Ascending aorta (tissue), 2 donors: Measurements from ENCODE around the gene ZBTB20. TPM values are rescaled to one million over a fixed set of nuclear protein-coding genes. Genes with fewer than 3 reads are reported as not detected.

Experiments used
- DNase-seq, 2 donors: peaks; one replicate each; pipeline ENCODE4 v3.0.0-alpha.2; 2019; ENCODE audit warnings: low spot score in 2 of 2
- H3K27ac ChIP-seq, 2 donors: fragments of 200-600 bp; sonication (generic); one replicate each; pipeline ENCODE4 v1.5.1; 2016 to 2017; ENCODE audit warnings: mild to moderate bottlenecking in 1 of 2
- H3K27me3 ChIP-seq: fragments of 200-600 bp; sonication (generic); one replicate; pipeline ENCODE4 v1.5.1; 2017
- H3K36me3 ChIP-seq, 2 donors: fragments of 200-600 bp; sonication (generic); one replicate each; pipeline ENCODE4 v1.5.1; 2016
- H3K4me1 ChIP-seq, 2 donors: fragments of 200-600 bp; sonication (generic); one replicate each; pipeline ENCODE4 v1.5.1; 2016 to 2017; ENCODE audit warnings: mild to moderate bottlenecking in 1 of 2
- H3K4me3 ChIP-seq, 2 donors: fragments of 200-600 bp; sonication (generic); one replicate each; pipeline ENCODE4 v1.5.1; 2016 to 2017; ENCODE audit warnings: mild to moderate bottlenecking in 1 of 2
- H3K9me3 ChIP-seq, 2 donors: fragments of 200-600 bp; sonication (generic); one replicate each; pipeline ENCODE4 v1.5.1; 2016
- intact Hi-C: fragments of 100-400 bp; cut with DNase I; formaldehyde crosslinking; loops from one replicate; pipeline ENCODE4 v1.15.1; 2023
- total RNA-seq: library from RNA; depleted of rRNA; stranded (reverse); fragments of >200 nt; gene quantifications from one replicate; pipeline ENCODE4 v1.1.0, GENCODE V29; 2016
- TF ChIP-seq, protein P1 (sequence below), 3 experiments: fragments of 200-600 bp in 2 of 3; fragments of 450-650 bp in 1 of 3; sonication (generic) in 2 of 3; IDR thresholded peaks; one replicate each; pipeline ENCODE4 v1.5.1; 2016 to 2019; ENCODE audit warnings: antibody characterized with exemption in 3 of 3, mild to moderate bottlenecking in 1 of 3, moderate library complexity in 1 of 3

ZBTB20 gene
- total RNA-seq, 1 donor from 2014 or later: 60.3 TPM

DNA sequence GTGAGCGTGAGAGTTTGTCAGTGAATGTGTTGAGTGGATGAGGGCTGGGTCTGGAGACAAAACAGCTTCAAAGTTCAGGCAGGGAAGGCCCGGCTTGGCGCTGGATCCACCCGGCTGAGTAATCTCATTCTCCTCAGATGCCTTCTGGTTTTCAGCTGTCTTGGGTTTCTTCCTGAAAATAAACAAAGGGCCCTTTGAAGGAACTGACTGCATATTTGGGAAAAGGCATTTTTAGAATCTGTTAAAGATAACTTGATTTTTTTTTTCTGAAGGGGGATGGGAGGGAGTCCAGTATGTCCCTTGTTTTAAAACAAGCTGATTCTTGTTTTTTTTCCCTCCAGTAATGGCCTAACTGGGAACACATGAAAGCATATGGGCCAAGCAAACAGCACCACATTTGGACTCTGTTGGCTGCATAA, 766.8 kb downstream of the ZBTB20 start:
- Histone ChIP-seq H3K36me3 (no peaks in the 10 kb centered on the region), H3K4me1 (peaks cover 0 to 17% of the 10 kb centered on the region in 2 donors), H3K27ac (peak overlapping the region; percentile 23 to 56), H3K9me3 (no peaks in the 10 kb centered on the region), H3K27me3 (no peaks in the 10 kb centered on the region), H3K4me3 (no peak overlapping the region)
- DNase-seq: peak in 1 of 2 donors; percentile 64
- TF ChIP-seq, protein P1, sequence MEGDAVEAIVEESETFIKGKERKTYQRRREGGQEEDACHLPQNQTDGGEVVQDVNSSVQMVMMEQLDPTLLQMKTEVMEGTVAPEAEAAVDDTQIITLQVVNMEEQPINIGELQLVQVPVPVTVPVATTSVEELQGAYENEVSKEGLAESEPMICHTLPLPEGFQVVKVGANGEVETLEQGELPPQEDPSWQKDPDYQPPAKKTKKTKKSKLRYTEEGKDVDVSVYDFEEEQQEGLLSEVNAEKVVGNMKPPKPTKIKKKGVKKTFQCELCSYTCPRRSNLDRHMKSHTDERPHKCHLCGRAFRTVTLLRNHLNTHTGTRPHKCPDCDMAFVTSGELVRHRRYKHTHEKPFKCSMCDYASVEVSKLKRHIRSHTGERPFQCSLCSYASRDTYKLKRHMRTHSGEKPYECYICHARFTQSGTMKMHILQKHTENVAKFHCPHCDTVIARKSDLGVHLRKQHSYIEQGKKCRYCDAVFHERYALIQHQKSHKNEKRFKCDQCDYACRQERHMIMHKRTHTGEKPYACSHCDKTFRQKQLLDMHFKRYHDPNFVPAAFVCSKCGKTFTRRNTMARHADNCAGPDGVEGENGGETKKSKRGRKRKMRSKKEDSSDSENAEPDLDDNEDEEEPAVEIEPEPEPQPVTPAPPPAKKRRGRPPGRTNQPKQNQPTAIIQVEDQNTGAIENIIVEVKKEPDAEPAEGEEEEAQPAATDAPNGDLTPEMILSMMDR (IDR thresholded peaks at IDR 0.05): no peak
- intact Hi-C loops: loop anchor here (10.0 kb wide), 2 partner anchors 1325 to 1435 kb away; no protein-coding TSS in a partner anchor

DNA sequence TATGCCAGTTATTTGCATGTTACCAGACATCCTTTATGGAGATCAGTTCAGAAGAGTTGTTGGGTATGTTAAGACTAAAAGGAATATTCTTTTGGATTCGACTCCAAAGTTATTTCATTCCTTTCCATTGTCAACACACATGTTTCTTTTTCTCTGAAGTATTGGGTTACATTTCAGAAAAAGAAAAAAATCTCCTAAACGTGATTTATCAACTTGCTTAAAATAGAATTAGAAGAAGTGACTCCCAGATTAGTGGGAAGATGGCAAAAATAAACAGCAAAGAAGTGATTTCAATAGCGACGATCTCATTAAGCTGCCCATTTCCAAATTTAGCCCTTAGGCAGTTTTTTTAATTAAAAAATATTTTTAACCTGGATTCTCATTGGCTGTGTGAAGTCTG, 767.8 kb downstream of the ZBTB20 start:
- Histone ChIP-seq H3K36me3 (no peaks in the 10 kb centered on the region), H3K9me3 (no peaks in the 10 kb centered on the region), H3K4me1 (peaks cover 0 to 17% of the 10 kb centered on the region in 2 donors), H3K27ac (peak overlapping the region in 1 of 2 donors; percentile 56), H3K27me3 (no peaks in the 10 kb centered on the region), H3K4me3 (no peak overlapping the region)
- intact Hi-C loops: no loop called here
- TF ChIP-seq, protein P1 (IDR thresholded peaks at IDR 0.05): no peak
- DNase-seq: no peak

DNA sequence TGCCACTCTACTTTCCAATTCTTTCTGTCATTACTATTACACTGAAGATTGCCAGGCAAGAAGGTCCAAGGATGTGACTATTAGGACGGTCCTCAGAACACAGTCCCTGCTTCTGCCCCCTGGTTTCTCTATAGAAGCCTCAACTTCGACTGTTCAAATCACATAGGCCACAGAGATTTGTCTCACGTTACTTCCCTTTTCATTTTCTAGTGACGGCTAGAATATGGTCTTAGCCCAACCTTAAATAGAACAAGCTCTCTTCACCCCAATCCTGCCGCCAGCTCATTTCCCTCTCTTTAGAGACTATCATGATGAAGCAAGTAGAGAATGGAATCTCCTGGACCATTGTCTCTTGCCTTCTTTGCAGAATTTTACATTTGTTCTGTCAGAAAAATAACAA, 768.3 kb downstream of the ZBTB20 start:
- intact Hi-C loops: no loop called here
- no peak for DNase-seq
- H3K27ac ChIP-seq: no peak overlapping the region
- H3K36me3 ChIP-seq: no peaks in the 10 kb centered on the region
- H3K27me3 ChIP-seq: no peaks in the 10 kb centered on the region
- no peak overlapping the region for H3K4me3 ChIP-seq
- H3K4me1 ChIP-seq: peaks cover 0 to 17% of the 10 kb centered on the region in 2 donors
- no peaks in the 10 kb centered on the region for H3K9me3 ChIP-seq
- TF ChIP-seq, protein P1 (IDR thresholded peaks at IDR 0.05): no peak

DNA sequence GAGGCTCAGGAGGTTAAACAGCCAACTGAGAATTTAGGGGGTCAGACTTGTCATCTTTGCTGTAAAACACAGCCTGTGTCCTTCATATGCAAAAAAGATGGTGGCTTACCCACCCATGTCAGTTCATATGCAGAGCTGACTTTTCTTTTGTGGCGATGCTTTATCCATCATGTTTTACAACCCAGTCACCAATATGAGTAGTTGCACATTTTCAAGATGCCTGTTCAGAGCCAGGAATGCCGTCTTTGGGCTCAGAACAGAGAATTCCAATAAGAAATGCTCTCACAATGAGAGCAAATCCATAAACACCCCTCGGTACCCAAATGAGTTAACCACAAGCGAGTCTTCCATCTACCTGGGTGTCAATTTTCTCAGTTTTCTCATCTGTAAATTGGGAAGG, 769.7 kb downstream of the ZBTB20 start:
- TF ChIP-seq, protein P1 (IDR thresholded peaks at IDR 0.05): no peak
- no peak overlapping the region for H3K27ac ChIP-seq

DNA sequence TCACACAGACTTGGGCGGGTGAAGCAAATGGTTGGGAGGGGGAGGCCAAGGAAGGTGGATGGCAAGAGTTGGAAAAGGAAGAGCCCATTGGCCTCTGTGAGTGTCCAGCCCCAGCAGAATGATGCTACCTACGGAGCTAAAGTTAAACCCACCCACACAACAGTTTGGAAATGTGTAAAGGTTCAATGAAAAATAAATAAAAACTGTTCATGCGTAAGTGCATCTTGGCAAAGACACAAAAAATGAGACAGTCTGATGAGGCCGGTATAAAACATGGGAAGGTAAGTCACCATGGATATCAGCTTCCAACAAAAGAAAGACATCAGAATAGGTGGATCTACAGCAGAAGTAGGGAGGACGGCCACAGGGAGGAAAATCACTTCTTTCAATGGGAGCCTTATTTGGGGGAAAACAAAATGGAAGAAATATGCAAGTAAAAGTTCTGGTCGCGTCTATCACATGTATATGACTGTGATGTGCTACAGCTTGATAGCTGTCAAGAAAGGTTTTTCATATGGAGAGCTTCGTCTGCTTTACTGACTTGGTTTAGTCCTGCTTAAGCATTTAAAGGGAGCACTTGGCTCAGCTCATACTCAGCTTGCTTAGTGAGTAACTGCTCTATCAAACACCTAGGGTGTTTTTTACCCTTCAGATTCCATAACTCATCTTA, 770.4 kb downstream of the ZBTB20 start:
- Histone ChIP-seq H3K4me1 (peaks cover 0 to 17% of the 10 kb centered on the region in 2 donors), H3K27ac (no peak overlapping the region)
- TF ChIP-seq, protein P1 (IDR thresholded peaks at IDR 0.05): no peak

More for the DNA sequence above, 769.7 kb downstream of the ZBTB20 start:
- DNase-seq: no peak
- Histone ChIP-seq H3K4me3 (no peak overlapping the region), H3K36me3 (no peaks in the 10 kb centered on the region), H3K27me3 (no peaks in the 10 kb centered on the region), H3K9me3 (no peaks in the 10 kb centered on the region), H3K4me1 (peaks cover 0 to 17% of the 10 kb centered on the region in 2 donors)
- intact Hi-C loops: no loop called here

More for the DNA sequence above, 770.4 kb downstream of the ZBTB20 start:
- H3K27me3 ChIP-seq: no peaks in the 10 kb centered on the region
- no peak overlapping the region for H3K4me3 ChIP-seq
- H3K9me3 ChIP-seq: no peaks in the 10 kb centered on the region
- no peaks in the 10 kb centered on the region for H3K36me3 ChIP-seq
- no peak for DNase-seq
- intact Hi-C loops: no loop called here
